GM10847 (cell line): ENCODE measurements around the gene LAMP1.

Experiments used
- POLR2A ChIP-seq: IDR thresholded peaks from 2 replicates; pipeline ENCODE4 v1.6.1; 2011; ENCODE audit not compliant: insufficient read length; ENCODE audit errors: extremely low read depth

The LAMP1 gene

GRCh38 chr13:113292021-113292862 lies 4.8 kb upstream of the LAMP1 start:
- no peak for TF ChIP-seq POLR2A

GRCh38 chr13:113293686-113294085 lies 3.4 kb upstream of the LAMP1 start:
- TF ChIP-seq POLR2A, result no peak

- TF ChIP-seq POLR2A, result no peak
Measured at GRCh38 chr13:113295776-113296175, 1.3 kb upstream of the LAMP1 start.

- TF ChIP-seq POLR2A, result no peak
Measured at GRCh38 chr13:113297370-113298042, 467 bp downstream of the LAMP1 start.

GRCh38 chr13:113298043-113298945 lies 1.3 kb downstream of the LAMP1 start:
- TF ChIP-seq POLR2A, result no peak

GRCh38 chr13:113299951-113300350 lies 2.9 kb downstream of the LAMP1 start:
- no peak for TF ChIP-seq POLR2A

GRCh38 chr13:113302986-113303385 lies 5.9 kb downstream of the LAMP1 start:
- TF ChIP-seq POLR2A, result no peak

GRCh38 chr13:113304121-113304520 lies 7.1 kb downstream of the LAMP1 start:
- TF ChIP-seq POLR2A, result no peak

GRCh38 chr13:113305208-113305607 lies 8.2 kb downstream of the LAMP1 start:
- no peak for TF ChIP-seq POLR2A

GRCh38 chr13:113307491-113307890 lies 10.5 kb downstream of the LAMP1 start:
- no peak for TF ChIP-seq POLR2A

- TF ChIP-seq POLR2A, result no peak
Measured at GRCh38 chr13:113309473-113309872, 12.4 kb downstream of the LAMP1 start.

GRCh38 chr13:113315992-113316391 lies 19.0 kb downstream of the LAMP1 start:
- TF ChIP-seq POLR2A, result no peak

- no peak for TF ChIP-seq POLR2A
Measured at GRCh38 chr13:113317031-113317430, 20.0 kb downstream of the LAMP1 start.

- TF ChIP-seq POLR2A, result no peak
Measured at GRCh38 chr13:113318956-113319355, 21.9 kb downstream of the LAMP1 start.

- no peak for TF ChIP-seq POLR2A
Measured at GRCh38 chr13:113319371-113319770, 22.3 kb downstream of the LAMP1 start.

GRCh38 chr13:113320226-113320875 lies 23.3 kb downstream of the LAMP1 start:
- TF ChIP-seq POLR2A, result no peak

GRCh38 chr13:113321546-113321945 lies 24.5 kb downstream of the LAMP1 start:
- no peak for TF ChIP-seq POLR2A
